ENCODE data around the gene FAP.

The FAP gene

DNA sequence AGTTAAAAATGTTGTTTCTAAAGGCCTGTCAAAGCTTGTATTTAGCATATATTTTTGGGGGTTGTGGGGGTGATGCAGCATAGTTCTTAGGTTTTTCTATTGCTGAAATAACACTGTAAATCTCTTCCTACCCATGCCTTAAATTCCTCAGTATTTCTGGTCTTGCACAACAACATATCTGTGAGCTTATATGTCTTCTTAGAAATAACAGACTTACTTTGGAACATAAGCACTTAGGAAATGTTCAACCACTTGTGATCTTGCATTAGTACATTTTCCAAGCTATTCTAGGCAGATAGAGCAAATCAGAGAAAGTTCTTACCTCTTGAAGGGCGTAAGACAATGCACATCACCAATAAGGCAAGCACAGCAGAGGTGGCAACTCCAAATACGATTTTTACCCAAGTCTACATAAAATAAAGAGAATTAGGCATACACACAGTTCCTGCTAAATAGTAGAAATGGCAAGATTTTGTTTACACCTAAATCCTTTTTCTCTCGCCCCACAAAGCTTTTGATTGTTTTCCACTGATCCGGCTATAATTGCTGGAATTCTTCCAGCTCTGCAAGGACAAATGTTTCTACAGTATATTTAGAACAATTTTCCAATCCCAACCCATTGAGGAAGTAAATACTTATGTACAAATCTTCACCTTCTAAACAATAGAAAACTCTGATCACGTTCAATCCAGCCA, 512 bp downstream of the FAP start:
- no peak for DNase-seq (ENCODE audit: low read depth in 2 of 2)

DNA sequence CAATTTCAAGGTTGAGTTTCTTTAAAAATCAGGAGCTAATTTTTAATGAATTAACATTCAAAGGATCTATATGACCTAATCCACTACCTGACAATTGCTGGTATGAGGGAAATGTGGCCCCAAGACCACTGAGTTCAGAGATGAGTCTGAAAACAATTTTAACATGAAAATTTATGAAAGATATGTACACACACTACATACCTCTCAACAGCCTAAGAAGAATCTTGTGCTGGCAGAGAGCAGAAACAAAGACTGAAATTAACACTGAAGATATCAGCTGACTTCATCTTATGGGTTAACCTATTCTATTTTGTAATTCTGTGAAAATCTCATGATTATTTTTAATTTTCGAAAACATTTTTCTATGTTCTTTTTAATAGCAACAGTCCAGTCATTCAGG, 1.7 kb downstream of the FAP start:
- no peak for DNase-seq (ENCODE audit: low read depth in 2 of 2)

DNA sequence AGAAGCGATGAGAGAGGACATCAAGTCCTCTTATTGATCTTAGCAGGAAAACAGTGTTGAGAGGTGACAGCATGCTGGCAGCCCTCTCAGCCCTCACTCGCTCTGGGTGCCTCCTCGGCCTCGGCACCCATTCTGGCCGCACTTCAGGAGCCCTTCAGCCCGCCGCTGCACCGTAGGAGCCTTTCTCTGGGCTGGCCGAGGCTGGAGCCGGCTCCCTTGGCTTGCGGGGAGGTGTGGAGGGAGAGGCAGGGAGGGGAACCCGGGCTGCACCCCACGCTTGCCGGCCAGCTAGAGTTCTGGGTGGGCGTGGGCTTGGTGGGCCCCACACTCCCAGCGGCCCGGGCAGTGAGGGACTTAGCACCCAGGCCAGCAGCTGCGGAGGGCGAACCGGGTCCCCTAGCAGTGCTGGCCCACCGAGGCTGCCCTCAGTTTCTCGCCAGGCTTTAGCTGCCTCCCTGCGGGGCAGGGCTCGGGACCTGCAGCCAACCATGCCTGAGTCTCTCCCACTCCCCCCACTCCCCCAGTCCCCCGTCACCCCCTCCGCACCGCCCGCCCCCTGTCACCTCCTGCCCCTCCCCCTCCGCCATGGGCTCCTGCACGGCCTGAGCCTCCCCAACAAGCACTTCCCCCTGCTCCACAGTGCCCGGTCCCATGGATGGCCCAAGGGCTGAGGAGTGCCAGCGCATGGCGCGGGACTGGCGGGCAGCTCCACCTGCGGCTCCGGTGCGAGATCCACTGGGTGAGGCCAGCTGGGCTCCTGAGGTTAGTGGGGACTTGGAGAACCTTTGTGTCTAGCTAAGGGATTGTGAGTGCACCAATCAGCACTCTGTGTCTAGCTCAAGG, 8.4 kb downstream of the FAP start:
- DNase-seq (ENCODE audit: low read depth in 2 of 2) = no peak

DNA sequence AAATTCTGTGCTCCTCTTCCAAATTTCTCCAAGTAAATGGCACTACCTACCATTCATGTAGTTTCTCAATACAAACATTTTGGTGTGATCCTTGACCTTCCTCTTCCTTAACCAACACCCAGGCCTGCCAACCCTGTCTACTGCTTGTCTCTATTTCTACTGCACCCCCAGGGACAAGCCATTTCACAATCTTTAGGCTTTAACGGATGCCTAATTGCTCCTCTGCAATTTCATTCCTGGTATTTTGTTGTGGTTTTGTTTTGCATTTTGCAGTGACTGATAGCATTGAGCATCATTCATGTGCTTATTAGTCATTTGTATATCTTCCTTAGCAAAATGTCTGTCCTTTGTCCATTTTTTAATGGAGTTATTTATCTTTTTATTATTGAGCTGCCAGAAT, 10.0 kb downstream of the FAP start:
- no peak for DNase-seq (ENCODE audit: low read depth in 2 of 2)

DNA sequence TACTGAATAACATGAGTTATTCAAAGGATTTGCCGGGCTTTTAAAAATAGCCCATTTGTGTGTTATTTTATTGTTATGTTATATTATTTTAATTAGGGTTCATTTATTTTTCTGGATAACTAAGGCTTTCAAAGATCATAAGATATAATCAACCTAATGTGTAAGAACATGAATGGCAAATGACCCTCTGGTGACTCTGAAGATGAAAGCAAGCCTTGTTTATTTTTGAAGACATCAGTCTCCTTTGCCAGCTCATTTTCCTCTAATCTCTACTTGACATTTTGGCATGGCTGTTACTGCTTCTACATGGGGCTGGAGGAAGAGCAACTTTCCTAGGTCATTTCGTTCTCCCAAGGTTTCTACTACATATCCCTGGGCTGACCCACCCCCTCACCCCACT, 10.6 kb downstream of the FAP start:
- no peak for DNase-seq (ENCODE audit: low read depth in 2 of 2)

DNA sequence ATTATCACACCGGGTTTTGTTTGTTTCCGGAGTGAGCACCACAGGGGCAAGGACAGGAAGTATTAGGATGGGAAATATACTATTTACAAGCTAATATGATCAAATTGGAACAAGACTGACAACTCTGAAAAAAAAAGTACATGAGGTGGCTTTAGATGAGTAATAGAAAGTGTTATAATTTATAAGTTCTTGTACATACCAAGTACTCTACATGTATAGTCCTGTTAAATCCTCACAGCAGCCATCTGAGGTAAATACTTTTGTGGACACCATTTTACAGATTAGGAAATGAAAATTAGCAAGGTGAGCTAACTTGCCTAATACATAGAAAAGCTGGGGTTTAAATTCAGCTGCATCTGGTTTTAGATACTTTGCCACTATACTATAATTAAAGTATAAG, 11.2 kb downstream of the FAP start:
- no peak for DNase-seq (ENCODE audit: low read depth in 2 of 2)

DNA sequence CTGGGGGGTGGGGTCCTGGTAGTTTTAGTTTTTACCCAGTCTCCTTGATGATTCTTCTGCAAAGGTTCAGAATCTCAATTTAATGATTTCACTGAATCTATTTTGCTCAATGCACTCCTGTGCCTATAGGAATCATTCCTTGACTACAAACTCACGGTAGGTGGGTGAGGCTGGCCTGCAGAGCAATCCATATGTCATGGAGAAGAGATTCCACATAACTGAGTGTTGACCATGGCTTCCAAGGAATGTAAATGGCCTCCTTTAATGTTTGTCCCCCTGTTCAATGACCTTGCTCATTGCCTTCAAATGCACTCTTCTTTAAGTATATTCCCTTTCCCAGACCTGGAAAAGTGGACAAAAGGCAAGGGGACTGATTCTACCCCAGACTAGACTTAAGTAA, 12.5 kb downstream of the FAP start:
- no peak for DNase-seq (ENCODE audit: low read depth in 2 of 2)

DNA sequence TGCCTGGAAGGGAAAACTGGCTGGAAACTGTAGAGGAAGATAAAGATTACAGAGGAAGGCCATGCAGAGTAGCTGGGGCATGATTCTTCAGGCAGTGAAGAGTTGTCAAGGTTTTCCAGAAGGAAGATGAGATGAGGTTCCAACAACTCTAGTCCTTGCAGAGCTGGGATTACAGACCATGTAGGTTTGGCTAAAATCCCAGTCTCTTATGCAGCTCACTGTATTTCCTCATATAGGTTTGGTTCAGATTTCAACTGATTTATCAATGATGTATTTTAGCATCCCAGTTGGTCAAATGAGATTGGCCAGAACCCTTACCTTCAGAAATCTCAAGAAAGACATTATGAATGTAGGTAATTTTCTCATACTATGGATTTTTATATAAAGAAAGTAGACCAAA, 16.4 kb downstream of the FAP start:
- DNase-seq (ENCODE audit: low read depth in 2 of 2) = no peak

DNA sequence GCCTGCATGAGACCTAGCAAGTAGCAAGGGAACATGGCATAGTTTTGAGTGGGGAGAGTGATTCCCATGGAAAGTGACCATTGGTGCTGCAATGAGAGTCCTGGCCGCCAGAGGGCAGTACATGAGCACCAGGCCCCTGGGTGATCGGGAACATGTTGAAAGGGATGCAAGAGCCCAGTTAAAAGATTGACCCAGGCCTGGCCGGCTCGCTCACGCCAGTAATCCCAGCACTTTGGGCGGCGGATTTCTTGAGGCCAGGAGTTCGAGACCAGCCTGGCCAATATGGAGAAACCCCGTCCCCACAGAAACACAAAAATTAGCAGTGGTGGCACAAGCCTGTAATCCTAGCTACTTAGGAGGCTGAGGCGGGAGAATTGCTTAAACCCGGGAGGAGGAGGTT, 22.2 kb downstream of the FAP start:
- DNase-seq (ENCODE audit: low read depth in 2 of 2) = peak; percentile 20 to 23

DNA sequence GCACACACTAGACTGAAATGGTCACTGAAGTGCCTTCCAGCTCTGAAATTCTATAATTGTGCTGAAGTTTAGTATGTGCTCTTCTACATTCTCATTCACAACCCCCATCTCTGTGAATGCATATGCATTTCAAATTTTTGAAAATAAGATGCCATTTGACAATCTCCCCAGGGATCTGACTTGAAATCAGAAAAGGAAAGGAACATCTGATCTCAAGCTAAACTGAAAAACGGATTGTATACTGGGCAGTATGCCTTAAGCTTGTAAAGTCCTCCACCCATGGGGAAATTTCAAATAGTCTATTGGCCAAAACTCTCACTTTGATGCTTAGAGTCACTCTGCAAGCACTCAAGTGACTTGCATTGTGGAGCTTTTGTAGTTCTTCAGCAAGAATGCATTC, 22.9 kb downstream of the FAP start:
- DNase-seq (ENCODE audit: low read depth in 2 of 2) = no peak

DNA sequence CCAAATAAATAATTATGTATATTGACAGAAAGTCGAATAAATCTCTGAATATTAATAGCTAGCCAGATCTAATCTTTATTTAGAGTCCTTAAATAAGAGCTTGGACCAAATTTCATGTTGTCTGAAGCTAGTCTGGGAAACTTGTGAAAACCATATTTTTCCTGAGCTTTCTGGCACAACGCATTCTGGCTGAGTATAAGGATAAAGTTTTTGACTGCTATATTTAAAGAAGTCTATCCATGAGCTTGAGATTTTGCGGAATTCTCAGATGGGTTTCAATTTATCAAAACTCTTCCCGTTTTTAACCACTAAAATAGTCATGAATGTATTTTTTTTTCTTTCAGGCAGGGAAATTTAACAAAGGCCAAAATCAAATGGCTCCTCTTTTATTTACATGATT, 23.8 kb downstream of the FAP start:
- DNase-seq (ENCODE audit: low read depth in 2 of 2) = no peak

DNA sequence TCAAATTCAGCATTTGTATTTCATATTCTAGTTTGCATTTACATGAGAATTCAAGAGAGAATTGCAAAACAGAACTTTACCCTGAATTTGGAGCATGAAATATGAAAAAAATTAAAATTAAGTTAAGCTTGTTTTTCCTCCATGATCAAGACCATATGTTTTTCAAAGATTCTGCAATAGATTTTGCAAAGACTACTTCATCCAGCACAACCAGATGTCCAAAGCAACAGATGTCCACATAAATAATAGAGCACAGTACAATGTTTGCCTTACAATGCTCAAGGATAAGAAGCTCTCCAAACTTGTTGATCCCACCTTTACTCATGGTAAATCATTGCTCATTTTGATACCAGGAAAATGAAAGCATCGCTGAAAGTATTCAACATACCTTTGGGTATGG, 25.6 kb downstream of the FAP start:
- DNase-seq (ENCODE audit: low read depth in 2 of 2) = no peak

DNA sequence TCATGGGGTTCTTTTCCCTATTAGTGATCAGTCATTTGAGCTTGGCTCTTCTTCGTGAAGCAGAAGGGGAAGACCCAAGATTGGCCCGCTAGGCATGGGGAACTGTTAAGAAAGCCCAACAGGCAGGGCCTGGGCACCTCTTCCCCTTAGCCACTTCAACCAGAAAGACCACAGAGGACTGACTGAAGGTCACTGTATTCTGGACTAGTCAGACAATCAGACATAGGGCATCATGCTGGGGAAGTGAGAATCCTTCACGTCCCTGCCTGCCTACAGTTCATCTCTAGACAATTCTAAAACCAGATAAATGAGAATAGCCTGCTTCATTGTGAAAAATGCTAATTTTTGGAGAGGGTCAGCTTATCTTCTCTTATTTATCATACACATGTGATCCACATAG, 28.1 kb downstream of the FAP start:
- no peak for DNase-seq (ENCODE audit: low read depth in 2 of 2)

DNA sequence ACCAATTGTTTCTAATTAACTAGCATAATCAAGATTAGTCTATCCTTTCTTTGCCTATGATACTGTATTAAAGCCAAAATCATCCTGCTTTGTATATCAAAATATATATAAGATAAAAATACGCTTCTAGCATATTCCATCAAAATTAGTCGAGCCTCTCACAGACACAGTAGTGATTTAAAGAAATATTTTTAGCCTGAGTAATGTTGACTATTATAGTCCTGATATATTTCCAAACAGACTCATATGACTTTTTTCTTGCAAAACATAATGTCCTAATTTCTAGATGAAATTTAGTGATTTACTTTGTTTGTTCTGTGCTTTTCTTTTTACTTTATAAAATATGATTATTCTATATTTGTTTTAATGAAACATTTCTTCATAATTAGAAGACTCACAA, 30.9 kb downstream of the FAP start:
- no peak for DNase-seq (ENCODE audit: low read depth in 2 of 2)

DNA sequence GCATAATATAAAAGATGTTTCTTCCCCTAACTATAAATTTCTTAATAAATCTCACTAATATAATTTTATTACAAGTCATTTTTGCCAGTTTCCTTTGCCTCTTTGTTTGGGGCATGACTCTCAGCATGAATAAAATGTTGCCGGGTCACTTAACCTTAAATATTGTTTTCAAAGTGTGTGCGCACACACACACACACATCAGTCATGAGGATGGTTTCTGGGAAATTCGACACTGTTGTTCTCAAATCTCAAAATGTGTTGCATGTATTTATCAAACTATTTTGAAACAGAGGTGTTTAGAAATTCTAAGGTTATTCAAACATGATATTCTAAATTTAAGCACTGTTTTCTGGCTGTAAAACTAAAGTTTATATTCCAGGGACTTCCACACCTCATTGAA, 31.5 kb downstream of the FAP start:
- no peak for DNase-seq (ENCODE audit: low read depth in 2 of 2)

DNA sequence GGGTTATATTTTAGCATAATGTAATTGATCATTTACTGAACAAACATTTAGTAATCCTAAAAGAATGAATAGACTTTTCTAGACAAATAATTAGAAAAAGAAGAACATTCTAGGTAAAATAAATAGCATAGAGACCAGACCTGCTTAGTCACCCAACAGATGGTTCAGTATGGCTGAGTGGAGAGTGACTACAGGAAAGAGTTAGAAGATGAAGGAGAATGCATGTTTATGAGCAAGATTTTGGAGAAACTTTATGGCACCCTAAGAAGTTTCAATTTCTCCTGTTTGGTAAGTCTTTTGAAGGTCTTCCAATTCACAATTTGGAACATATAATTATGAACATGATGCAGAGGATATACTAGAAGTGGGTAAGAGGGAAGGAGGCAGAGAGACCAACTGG, 32.9 kb downstream of the FAP start:
- no peak for DNase-seq (ENCODE audit: low read depth in 2 of 2)

DNA sequence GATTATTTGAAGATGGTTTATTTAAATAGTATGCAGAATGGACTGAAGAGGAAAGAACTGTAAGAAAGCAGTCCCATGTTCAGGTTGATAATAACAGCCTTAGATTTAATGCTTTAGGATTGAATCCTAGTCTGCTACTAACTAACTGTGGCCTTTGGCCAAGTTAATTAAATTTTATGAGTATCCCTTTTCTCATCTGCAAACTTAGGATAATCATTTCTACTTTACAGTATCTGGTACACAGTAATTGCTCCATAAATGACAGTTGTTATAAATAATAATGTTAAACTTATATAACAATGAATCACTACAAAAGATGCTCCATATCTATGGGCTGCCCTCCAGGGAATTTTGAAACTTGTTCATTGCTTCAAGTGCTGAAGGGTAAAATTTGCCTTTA, 41.0 kb downstream of the FAP start:
- no peak for DNase-seq (ENCODE audit: low read depth in 2 of 2)

DNA sequence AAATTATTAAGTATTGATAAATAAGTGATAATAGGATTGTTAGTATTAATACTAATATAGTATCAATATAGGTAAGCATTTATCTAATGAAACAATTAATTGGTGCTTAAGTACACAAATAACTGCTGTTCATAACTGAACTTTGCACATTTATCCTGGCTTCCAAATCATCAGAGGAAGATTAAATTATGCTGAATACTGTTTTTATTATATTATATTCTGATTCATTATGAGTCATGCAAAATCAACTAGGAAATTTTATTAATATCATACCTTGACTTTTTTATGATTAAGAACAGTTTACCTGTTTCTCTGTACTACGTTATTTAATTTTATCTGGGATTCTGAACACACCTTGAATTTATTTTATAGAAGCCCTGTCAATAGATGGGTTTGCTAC, 42.6 kb downstream of the FAP start:
- DNase-seq (ENCODE audit: low read depth in 2 of 2) = no peak

DNA sequence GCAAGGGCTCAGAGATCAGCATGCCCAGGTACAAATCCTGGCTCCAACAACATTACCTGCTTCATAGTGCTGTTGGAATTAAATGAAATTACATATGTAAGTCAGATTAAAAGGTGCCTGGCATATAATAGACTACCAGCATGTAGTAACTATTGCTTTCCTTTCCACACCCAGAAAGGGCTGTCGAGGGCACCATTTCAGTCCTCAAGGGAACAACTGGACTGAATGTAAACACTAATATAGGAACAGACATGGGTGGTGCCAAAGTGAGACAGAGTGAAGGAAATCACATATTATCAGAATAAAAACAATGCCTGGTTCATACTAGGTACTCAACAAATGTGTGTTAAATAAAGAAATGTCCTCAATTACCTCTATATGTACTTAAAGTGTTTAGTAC, 43.3 kb downstream of the FAP start:
- no peak for DNase-seq (ENCODE audit: low read depth in 2 of 2)

DNA sequence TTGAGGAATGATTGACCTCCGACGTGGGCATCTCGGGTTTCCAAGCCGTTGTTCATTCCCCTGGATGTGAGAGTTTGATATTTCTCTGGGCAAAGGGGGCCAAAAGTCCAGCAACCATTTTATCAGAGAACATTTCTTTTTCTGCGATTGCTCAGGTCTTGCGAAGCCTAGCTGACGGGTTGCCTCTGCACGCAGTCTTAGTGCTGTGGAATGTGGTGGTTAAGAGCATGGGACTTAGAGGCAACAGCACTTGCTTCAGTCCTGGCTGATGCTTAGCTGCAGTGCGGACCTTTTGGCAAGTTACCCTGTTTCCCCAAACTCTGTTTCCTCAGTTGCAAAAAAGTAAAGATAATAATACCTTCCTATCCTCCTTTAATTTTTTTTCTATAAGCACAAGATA, 45.0 kb downstream of the FAP start:
- DNase-seq (ENCODE audit: low read depth in 2 of 2) = no peak

DNA sequence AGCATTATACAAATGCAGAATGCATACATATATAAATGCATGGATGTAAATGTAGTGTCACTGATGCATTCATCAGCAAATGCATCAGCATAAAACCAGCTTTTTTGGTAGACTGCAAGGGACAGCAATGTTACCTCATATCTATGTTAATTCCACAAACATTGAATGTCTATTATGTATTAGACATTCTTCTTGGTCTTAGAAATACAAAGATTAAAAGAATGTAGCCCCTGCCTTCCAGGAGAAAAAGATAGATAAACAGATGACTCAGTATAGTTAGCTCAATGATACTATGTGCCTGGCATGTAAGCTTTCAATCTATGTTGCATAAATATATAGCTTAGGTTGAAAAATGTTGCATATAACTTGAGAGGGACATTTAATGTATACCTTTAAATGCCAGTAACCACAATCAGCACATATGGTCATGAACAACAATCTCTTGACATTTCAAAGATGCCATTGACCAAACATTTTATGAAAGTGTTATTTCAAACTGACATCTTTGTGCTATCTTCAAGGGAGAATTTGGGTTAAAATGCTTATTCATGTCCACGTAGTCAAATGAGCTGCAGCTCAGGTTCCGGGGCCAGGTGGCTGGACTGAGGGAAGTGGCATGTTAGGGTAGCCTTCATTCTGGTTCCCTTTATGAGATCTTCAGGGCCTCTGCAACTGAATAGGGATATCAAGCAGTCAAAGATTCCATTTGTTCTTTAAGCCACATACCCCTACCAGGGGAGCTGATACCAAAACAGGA, 46.0 kb downstream of the FAP start:
- DNase-seq (ENCODE audit: low read depth in 2 of 2) = no peak

DNA sequence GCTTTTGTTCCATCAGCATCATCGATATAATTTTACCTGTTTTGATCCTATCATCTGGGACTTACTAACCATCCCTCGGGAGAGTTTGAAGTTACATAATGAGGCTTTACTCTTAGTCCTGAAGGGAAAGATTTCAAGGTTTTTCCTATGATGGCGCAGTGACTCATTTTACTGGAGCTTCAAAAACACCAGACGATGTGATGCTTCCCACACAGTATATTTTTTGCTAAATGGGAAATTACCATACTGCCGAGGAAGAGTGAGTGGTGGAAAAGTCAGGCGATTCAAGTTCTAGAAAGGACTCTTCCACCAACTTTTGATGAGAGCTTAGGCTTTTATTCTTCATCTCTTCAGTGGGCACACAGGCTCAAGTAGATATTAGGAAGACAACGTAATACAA, 46.6 kb downstream of the FAP start:
- DNase-seq (ENCODE audit: low read depth in 2 of 2) = no peak

DNA sequence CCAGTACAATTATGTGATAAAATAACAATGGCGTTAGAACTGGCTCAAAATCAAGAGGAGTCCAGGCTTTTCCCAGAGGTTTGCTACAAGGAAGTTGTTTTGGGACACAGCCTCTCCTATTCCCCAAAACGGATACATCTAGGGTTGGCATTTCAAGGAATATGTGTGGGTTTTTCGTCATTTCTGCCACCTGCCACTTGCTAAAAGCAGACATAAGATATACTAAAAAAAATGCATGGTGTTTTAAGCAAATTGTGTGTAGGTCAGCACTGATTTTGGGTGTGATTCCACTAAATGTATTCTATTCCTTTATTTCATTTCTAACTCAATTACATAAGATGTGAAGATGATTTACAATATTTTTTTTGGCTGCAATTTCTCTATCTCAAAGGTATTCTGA, 54.8 kb downstream of the FAP start:
- DNase-seq (ENCODE audit: low read depth in 2 of 2) = no peak
